Thyroid gland (tissue), 4 donors: ENCODE results near the gene MYBL2.

Source experiments
- POLR2A ChIP-seq, 2 donors: fragments of 450-650 bp; IDR thresholded peaks; one replicate each; pipeline ENCODE4 v1.6.1; 2017; ENCODE audit warnings: antibody characterized with exemption in 2 of 2, mild to moderate bottlenecking in 2 of 2, moderate library complexity in 1 of 2
- TF ChIP-seq, protein P1 (sequence below), 6 experiments: fragments of 200-600 bp in 3 of 6; fragments of 450-650 bp in 3 of 6; sonication (generic) in 3 of 6; IDR thresholded peaks; one replicate each; pipeline ENCODE4 v1.5.1; 2016 to 2019; ENCODE audit warnings: antibody characterized with exemption in 6 of 6, mild to moderate bottlenecking in 2 of 6, inconsistent platforms in 1 of 6, moderate library complexity in 1 of 6

DNA sequence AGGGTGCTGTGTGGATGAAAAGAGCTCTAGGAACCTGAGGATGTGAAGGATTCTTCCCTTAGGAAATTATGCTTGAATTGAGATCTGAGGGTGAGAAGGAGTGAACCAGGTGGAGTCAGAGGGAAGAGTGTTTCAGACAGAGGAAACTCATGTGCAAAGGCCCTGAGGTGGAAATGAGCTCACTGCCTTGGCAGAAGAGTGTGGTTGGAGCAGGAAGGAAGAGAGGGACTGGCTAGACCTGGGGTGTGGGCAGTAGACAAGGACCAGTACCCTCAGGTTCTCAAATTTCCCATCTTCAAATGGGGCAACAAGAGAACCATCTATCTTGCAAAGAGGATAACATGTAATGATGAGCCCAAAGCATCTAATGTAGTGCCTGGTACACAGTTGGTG is 83.9 kb downstream of the MYBL2 start:
- TF ChIP-seq, protein P1, sequence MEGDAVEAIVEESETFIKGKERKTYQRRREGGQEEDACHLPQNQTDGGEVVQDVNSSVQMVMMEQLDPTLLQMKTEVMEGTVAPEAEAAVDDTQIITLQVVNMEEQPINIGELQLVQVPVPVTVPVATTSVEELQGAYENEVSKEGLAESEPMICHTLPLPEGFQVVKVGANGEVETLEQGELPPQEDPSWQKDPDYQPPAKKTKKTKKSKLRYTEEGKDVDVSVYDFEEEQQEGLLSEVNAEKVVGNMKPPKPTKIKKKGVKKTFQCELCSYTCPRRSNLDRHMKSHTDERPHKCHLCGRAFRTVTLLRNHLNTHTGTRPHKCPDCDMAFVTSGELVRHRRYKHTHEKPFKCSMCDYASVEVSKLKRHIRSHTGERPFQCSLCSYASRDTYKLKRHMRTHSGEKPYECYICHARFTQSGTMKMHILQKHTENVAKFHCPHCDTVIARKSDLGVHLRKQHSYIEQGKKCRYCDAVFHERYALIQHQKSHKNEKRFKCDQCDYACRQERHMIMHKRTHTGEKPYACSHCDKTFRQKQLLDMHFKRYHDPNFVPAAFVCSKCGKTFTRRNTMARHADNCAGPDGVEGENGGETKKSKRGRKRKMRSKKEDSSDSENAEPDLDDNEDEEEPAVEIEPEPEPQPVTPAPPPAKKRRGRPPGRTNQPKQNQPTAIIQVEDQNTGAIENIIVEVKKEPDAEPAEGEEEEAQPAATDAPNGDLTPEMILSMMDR (IDR thresholded peaks at IDR 0.05): no peak
- no peak for TF ChIP-seq POLR2A (IDR thresholded peaks at IDR 0.05)
